HL-60 (cell line): ENCODE data around the gene IL1RAPL2.

Experiments used
- DNase-seq, 2 experiments: peaks; one replicate each; pipeline ENCODE4 v3.0.0-alpha.2; 2010 to 2020; ENCODE audit warnings: low read depth in 1 of 2, low spot score in 1 of 2
- H3K27ac ChIP-seq: fragments of 250-450 bp; sonication (Bioruptor Pico); replicated peaks from 2 replicates; pipeline ENCODE4 v1.5.1; 2020; ENCODE audit warnings: mild to moderate bottlenecking, moderate library complexity
- H3K27me3 ChIP-seq: fragments of 250-450 bp; sonication (Bioruptor Pico); 2 replicates; pipeline ENCODE4 v1.5.1; 2021; ENCODE audit warnings: mild to moderate bottlenecking, moderate library complexity; ENCODE audit not compliant: insufficient read depth, poor library complexity, severe bottlenecking
- H3K4me3 ChIP-seq: replicated peaks from 2 replicates; pipeline ENCODE4 v1.5.1; 2011; ENCODE audit warnings: mild to moderate bottlenecking, control low read depth, low read length; ENCODE audit not compliant: insufficient read depth
- GABPA ChIP-seq: IDR thresholded peaks from 2 replicates; pipeline ENCODE4 v1.6.1; 2012; ENCODE audit warnings: low read depth
- POLR2AphosphoS5 ChIP-seq: IDR thresholded peaks from 2 replicates; pipeline ENCODE4 v1.6.1; 2012; ENCODE audit warnings: low read depth
- SPI1 ChIP-seq: IDR thresholded peaks from 2 replicates; pipeline ENCODE4 v1.6.1; 2012; ENCODE audit warnings: low read depth, mild to moderate bottlenecking, borderline replicate concordance
- TF ChIP-seq, protein P1 (sequence below): IDR thresholded peaks from 2 replicates; pipeline ENCODE4 v1.6.1; 2012; ENCODE audit warnings: low read depth; ENCODE audit not compliant: insufficient replicate concordance
- TF ChIP-seq, protein P2 (sequence below): IDR thresholded peaks from one replicate; pipeline ENCODE4 v1.5.1; 2011; ENCODE audit warnings: low read length, control low read depth, inconsistent platforms; ENCODE audit not compliant: insufficient read depth

Gene IL1RAPL2

GRCh38 chrX:105703876-105704275, 1137.9 kb downstream of the IL1RAPL2 start:
- DNase-seq: no peak
- H3K4me3 ChIP-seq: no peak overlapping the region
- TF ChIP-seq SPI1 (no peak), GABPA (no peak), POLR2AphosphoS5 (no peak)
- TF ChIP-seq, protein P1, sequence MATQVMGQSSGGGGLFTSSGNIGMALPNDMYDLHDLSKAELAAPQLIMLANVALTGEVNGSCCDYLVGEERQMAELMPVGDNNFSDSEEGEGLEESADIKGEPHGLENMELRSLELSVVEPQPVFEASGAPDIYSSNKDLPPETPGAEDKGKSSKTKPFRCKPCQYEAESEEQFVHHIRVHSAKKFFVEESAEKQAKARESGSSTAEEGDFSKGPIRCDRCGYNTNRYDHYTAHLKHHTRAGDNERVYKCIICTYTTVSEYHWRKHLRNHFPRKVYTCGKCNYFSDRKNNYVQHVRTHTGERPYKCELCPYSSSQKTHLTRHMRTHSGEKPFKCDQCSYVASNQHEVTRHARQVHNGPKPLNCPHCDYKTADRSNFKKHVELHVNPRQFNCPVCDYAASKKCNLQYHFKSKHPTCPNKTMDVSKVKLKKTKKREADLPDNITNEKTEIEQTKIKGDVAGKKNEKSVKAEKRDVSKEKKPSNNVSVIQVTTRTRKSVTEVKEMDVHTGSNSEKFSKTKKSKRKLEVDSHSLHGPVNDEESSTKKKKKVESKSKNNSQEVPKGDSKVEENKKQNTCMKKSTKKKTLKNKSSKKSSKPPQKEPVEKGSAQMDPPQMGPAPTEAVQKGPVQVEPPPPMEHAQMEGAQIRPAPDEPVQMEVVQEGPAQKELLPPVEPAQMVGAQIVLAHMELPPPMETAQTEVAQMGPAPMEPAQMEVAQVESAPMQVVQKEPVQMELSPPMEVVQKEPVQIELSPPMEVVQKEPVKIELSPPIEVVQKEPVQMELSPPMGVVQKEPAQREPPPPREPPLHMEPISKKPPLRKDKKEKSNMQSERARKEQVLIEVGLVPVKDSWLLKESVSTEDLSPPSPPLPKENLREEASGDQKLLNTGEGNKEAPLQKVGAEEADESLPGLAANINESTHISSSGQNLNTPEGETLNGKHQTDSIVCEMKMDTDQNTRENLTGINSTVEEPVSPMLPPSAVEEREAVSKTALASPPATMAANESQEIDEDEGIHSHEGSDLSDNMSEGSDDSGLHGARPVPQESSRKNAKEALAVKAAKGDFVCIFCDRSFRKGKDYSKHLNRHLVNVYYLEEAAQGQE: no peak
- TF ChIP-seq, protein P2, sequence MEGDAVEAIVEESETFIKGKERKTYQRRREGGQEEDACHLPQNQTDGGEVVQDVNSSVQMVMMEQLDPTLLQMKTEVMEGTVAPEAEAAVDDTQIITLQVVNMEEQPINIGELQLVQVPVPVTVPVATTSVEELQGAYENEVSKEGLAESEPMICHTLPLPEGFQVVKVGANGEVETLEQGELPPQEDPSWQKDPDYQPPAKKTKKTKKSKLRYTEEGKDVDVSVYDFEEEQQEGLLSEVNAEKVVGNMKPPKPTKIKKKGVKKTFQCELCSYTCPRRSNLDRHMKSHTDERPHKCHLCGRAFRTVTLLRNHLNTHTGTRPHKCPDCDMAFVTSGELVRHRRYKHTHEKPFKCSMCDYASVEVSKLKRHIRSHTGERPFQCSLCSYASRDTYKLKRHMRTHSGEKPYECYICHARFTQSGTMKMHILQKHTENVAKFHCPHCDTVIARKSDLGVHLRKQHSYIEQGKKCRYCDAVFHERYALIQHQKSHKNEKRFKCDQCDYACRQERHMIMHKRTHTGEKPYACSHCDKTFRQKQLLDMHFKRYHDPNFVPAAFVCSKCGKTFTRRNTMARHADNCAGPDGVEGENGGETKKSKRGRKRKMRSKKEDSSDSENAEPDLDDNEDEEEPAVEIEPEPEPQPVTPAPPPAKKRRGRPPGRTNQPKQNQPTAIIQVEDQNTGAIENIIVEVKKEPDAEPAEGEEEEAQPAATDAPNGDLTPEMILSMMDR: no peak
- no peaks in the 10 kb centered on the region for H3K27me3 ChIP-seq
- no peak overlapping the region for H3K27ac ChIP-seq

DNA sequence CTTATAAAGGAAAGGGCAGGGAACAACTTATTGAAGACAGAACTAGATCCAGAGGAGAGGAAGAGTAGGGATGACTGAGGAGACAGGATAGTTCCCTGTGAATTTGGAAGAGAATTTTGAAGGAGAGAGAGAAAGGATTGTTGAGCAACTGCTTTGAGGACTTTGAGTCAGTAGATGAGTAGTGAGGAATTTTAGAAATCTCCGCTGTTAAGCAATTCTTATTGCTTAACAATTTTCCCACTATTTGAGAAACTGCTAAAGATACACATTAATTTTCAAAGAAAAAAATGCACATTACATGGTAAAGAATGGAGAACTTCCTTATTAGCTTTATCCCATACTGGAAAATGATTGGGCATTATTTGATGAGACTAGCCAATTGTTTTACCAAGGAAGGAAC, 1140.0 kb downstream of the IL1RAPL2 start:
- TF ChIP-seq, protein P2: no peak
- TF ChIP-seq SPI1 (no peak), POLR2AphosphoS5 (no peak), GABPA (no peak)
- TF ChIP-seq, protein P1: no peak

DNA sequence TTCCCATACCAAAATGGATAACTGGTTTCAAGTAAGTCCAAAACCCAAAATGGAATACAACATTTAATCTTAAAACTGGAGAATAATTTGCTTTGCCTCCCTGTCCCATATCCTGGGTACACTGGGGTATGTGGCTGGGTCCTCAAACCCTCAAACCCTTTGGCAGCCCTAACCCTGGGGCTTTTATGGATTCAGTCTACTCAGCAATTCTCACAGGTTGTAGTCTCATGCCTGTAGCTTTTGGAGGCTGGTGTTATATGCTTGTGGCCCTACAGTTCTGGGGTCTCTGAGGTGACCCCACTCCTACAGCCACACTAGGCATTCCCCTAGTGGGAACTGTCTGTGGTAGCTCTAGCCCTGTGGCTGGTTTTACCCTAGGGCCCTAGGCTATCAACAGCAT, 1145.8 kb downstream of the IL1RAPL2 start:
- H3K4me3 ChIP-seq: no peak overlapping the region
- DNase-seq: no peak
- no peak for TF ChIP-seq GABPA
- TF ChIP-seq, protein P2: no peak
- TF ChIP-seq, protein P1: no peak
- TF ChIP-seq SPI1: no peak
- TF ChIP-seq POLR2AphosphoS5: no peak
- no peaks in the 10 kb centered on the region for H3K27me3 ChIP-seq
- H3K27ac ChIP-seq: no peak overlapping the region

More for the DNA sequence above, 1140.0 kb downstream of the IL1RAPL2 start:
- no peaks in the 10 kb centered on the region for H3K27me3 ChIP-seq
- H3K27ac ChIP-seq: no peak overlapping the region
- no peak overlapping the region for H3K4me3 ChIP-seq
- DNase-seq: no peak
